Frontal cortex (tissue), 4 donors: Measurements from ENCODE around the gene NOTCH4. TPM values are rescaled to one million over a fixed set of nuclear protein-coding genes. Genes with fewer than 3 reads are reported as not detected.

Experiments used
- DNase-seq, 2 donors: peaks; one replicate each; pipeline ENCODE4 v3.0.0; 2012; ENCODE audit warnings: low spot score in 2 of 2
- FAIRE-seq: peaks from 2 replicates; lab custom pipeline; 2012; peaks lifted over from hg19 to GRCh38; lab: Jason Lieb, UNC
- total RNA-seq: library from RNA; depleted of rRNA; stranded (reverse); fragments of >200 nt; gene quantifications from one replicate; pipeline ENCODE4 v1.2.3, GENCODE V29; 2014
- donor health status: control.
- donor health status: control.
- donor health status: control.

NOTCH4 gene
- total RNA-seq, 1 donor from 2014 or later: 5.3 TPM

- FAIRE-seq: no peak
Observed at GRCh38 chr6:32184084-32184640, 39.7 kb downstream of the NOTCH4 start, which contains the start of gene AGER. AGER (minus strand) TSS chr6:32184253; CDS start chr6:32184222, 31 bp downstream.

GRCh38 chr6:32183483-32184083 lies 40.3 kb downstream of the NOTCH4 start:
- FAIRE-seq (no peak), DNase-seq (no peak)

More at GRCh38 chr6:32184084-32184640, 39.7 kb downstream of the NOTCH4 start, which contains the start of gene AGER:
- DNase-seq: no peak

GRCh38 chr6:32183030-32183429 lies 40.8 kb downstream of the NOTCH4 start:
- no peak for DNase-seq
- no peak for FAIRE-seq

GRCh38 chr6:32182555-32182981 lies 41.3 kb downstream of the NOTCH4 start:
- FAIRE-seq (no peak), DNase-seq (no peak)

GRCh38 chr6:32181915-32182529 lies 41.8 kb downstream of the NOTCH4 start:
- FAIRE-seq: no peak
- no peak for DNase-seq

- FAIRE-seq: no peak
- no peak for DNase-seq
Observed at GRCh38 chr6:32181148-32181702, 42.6 kb downstream of the NOTCH4 start.

- FAIRE-seq: no peak
Observed at GRCh38 chr6:32179766-32180405, 44.0 kb downstream of the NOTCH4 start.

GRCh38 chr6:32178547-32179440 lies 45.1 kb downstream of the NOTCH4 start:
- DNase-seq (no peak), FAIRE-seq (no peak)

More at GRCh38 chr6:32179766-32180405, 44.0 kb downstream of the NOTCH4 start:
- no peak for DNase-seq

GRCh38 chr6:32177788-32178546 lies 45.9 kb downstream of the NOTCH4 start, which contains the start of gene RNF5:
RNF5 (plus strand) TSS chr6:32178405; CDS start chr6:32178512, 107 bp downstream.
- peak; percentile 88 for FAIRE-seq
- DNase-seq: peak; percentile 93 to 95

GRCh38 chr6:32177183-32177787 lies 46.6 kb downstream of the NOTCH4 start:
- no peak for DNase-seq

GRCh38 chr6:32176476-32177182 lies 47.2 kb downstream of the NOTCH4 start:
- FAIRE-seq: no peak
- no peak for DNase-seq

More at GRCh38 chr6:32177183-32177787, 46.6 kb downstream of the NOTCH4 start:
- no peak for FAIRE-seq

- DNase-seq (peak; percentile 89 to 97), FAIRE-seq (no peak)
Observed at GRCh38 chr6:32175711-32176475, 48.0 kb downstream of the NOTCH4 start, which contains the start of gene AGPAT1. AGPAT1 (minus strand) TSS chr6:32176084; CDS start chr6:32171496, 4,588 bp downstream.

GRCh38 chr6:32175322-32175710 lies 48.6 kb downstream of the NOTCH4 start:
- no peak for DNase-seq
- no peak for FAIRE-seq

GRCh38 chr6:32174416-32174815 lies 49.5 kb downstream of the NOTCH4 start:
- DNase-seq (no peak), FAIRE-seq (no peak)

- DNase-seq: no peak
- no peak for FAIRE-seq
Observed at GRCh38 chr6:32173051-32173727, 50.7 kb downstream of the NOTCH4 start.

GRCh38 chr6:32171234-32171633 lies 52.6 kb downstream of the NOTCH4 start:
- DNase-seq (no peak), FAIRE-seq (no peak)
